ENCODE data around the gene ZFYVE28.
A peak's percentile ranks its signal among the peaks of the same experiment; 100 is the strongest.

ZFYVE28 gene

GRCh38 chr4:2365913-2366210 is 52.6 kb downstream of the ZFYVE28 start:
- no peaks in the 10 kb centered on the region for H3K36me3 ChIP-seq
- H3K27ac ChIP-seq, result no peak overlapping the region
- no peaks in the 10 kb centered on the region for H3K9me3 ChIP-seq
- TF ChIP-seq CTCF (IDR thresholded peaks at IDR 0.05), result no peak
- peaks cover 0 to 22% (median 11%) of the 10 kb centered on the region in 4 donors for H3K4me1 ChIP-seq
- no peaks in the 10 kb centered on the region for H3K27me3 ChIP-seq
- no peak overlapping the region for H3K4me3 ChIP-seq
- DNase-seq, result no peak
- intact Hi-C loops (cut with DNase I; ENCODE audit: low total_unique reads), result loop anchor here (5.0 kb wide), 1 partner anchor 774 kb away; no protein-coding TSS in a partner anchor

- peak overlapping the region in 1 of 2 donors; percentile 20 for H3K27ac ChIP-seq
Observed at GRCh38 chr4:2365054-2365912, 53.2 kb downstream of the ZFYVE28 start.

GRCh38 chr4:2364654-2365053 is 53.8 kb downstream of the ZFYVE28 start:
- Histone ChIP-seq H3K9me3 (no peaks in the 10 kb centered on the region), H3K4me3 (peak overlapping the region; percentile 54 to 62), H3K27me3 (no peaks in the 10 kb centered on the region), H3K4me1 (peaks cover 0 to 22% (median 11%) of the 10 kb centered on the region in 4 donors), H3K27ac (peak overlapping the region; percentile 12 to 20), H3K36me3 (no peaks in the 10 kb centered on the region)
- intact Hi-C loops (cut with DNase I; ENCODE audit: low total_unique reads), result loop anchor here (5.0 kb wide), 1 partner anchor 772 kb away; no protein-coding TSS in a partner anchor
- DNase-seq, result peak in 1 of 2 donors; percentile 66
- no peak for TF ChIP-seq CTCF (IDR thresholded peaks at IDR 0.05)

More at GRCh38 chr4:2365054-2365912, 53.2 kb downstream of the ZFYVE28 start:
- Histone ChIP-seq H3K4me1 (peaks cover 0 to 22% (median 11%) of the 10 kb centered on the region in 4 donors), H3K4me3 (peak overlapping the region; percentile 54 to 62), H3K9me3 (no peaks in the 10 kb centered on the region), H3K27me3 (no peaks in the 10 kb centered on the region), H3K36me3 (no peaks in the 10 kb centered on the region)
- intact Hi-C loops (cut with DNase I; ENCODE audit: low total_unique reads), result loop anchor here (5.0 kb wide), 1 partner anchor 773 kb away; no protein-coding TSS in a partner anchor
- no peak for TF ChIP-seq CTCF (IDR thresholded peaks at IDR 0.05)
- DNase-seq, result no peak

GRCh38 chr4:2363951-2364653 is 54.3 kb downstream of the ZFYVE28 start:
- Histone ChIP-seq H3K27me3 (no peaks in the 10 kb centered on the region), H3K4me3 (peak overlapping the region; percentile 54 to 62), H3K9me3 (no peaks in the 10 kb centered on the region), H3K36me3 (no peaks in the 10 kb centered on the region), H3K27ac (peak overlapping the region; percentile 12 to 20), H3K4me1 (peaks cover 0 to 22% (median 11%) of the 10 kb centered on the region in 4 donors)
- intact Hi-C loops (cut with DNase I; ENCODE audit: low total_unique reads), result no loop called here
- no peak for TF ChIP-seq CTCF (IDR thresholded peaks at IDR 0.05)
- DNase-seq, result peak in 1 of 2 donors; percentile 63

GRCh38 chr4:2363056-2363721 is 55.3 kb downstream of the ZFYVE28 start:
- Histone ChIP-seq H3K4me3 (no peak overlapping the region), H3K36me3 (no peaks in the 10 kb centered on the region), H3K27me3 (no peaks in the 10 kb centered on the region), H3K4me1 (peaks cover 0 to 22% (median 11%) of the 10 kb centered on the region in 4 donors), H3K9me3 (no peaks in the 10 kb centered on the region), H3K27ac (no peak overlapping the region)
- DNase-seq, result no peak
- no peak for TF ChIP-seq CTCF (IDR thresholded peaks at IDR 0.05)
- intact Hi-C loops (cut with DNase I; ENCODE audit: low total_unique reads), result no loop called here

Measured in tibial artery (tissue), 4 donors.